DMS79 (cell line): ENCODE measurements around the gene USP5.
"Not testable (repeated sequence)": the region's sequence is repeated elsewhere in the genome, so short reads cannot be mapped to it uniquely, and the experiment has no call there.

Source experiments
- DNase-seq: peaks from one replicate; lab custom pipeline; 2025; lab: John Stamatoyannopoulos, UW

Gene USP5

GRCh38 chr12:6863586-6864321, 11.8 kb downstream of the USP5 start:
- DNase-seq, result no peak

DNA sequence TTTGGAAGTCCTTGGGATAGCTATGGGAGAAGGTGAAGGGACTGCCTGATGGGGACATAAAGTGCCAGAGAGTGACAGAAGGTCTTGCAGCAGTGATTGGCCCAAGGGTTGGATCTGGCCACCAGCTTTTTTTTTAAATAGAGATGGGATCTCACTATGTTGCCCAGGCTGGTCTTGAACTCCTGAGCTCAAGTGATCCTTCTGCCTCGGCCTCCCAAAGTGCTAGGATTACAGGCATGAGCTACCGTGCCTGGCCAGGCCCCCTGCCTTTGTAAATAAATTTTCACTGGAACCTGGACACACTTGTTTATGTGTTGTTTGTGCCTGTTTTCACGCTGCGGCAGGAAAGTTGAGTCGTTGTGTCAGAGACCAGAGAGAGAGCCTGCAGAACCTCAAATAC, 13.4 kb downstream of the USP5 start:
- DNase-seq, result not testable (repeated sequence)

DNA sequence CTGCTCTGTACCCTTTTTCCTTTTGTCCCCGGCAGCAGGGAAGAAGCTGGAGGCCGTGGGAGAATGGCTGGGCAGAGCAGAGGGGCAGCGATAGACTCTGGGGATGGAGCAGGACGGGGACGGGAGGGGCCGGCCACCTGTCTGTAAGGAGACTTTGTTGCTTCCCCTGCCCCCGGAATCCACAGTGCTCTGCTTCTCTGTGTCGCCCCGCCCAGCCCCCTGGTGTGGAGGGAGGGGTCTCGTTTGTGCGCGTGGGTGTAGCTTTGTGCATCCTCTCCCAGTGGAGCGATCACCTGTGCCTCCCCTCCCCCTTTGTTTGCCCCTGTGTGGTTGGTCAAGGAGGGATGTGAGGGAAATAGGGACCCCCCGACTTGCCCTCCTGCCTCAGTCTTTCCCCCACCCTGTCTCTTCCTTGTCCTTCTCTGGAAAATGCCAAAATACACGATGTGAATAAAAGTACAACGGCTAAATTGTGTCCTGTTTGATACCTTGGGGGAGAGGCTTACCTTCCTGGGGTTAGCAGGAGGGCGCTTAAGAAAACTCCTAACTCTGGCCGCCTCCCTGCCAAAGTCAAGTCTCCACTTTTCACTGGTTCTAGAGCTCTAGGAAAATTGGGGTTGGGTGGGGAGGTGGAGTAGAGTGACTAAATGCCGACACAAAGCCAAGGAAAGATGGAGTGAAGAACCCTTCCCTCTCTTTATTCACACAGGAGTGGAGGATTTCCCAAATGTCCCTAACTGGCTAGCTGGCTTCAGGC, 14.4 kb downstream of the USP5 start:
- DNase-seq, result no peak

- DNase-seq, result no peak
Measured at GRCh38 chr12:6866920-6867412, 15.0 kb downstream of the USP5 start.

DNA sequence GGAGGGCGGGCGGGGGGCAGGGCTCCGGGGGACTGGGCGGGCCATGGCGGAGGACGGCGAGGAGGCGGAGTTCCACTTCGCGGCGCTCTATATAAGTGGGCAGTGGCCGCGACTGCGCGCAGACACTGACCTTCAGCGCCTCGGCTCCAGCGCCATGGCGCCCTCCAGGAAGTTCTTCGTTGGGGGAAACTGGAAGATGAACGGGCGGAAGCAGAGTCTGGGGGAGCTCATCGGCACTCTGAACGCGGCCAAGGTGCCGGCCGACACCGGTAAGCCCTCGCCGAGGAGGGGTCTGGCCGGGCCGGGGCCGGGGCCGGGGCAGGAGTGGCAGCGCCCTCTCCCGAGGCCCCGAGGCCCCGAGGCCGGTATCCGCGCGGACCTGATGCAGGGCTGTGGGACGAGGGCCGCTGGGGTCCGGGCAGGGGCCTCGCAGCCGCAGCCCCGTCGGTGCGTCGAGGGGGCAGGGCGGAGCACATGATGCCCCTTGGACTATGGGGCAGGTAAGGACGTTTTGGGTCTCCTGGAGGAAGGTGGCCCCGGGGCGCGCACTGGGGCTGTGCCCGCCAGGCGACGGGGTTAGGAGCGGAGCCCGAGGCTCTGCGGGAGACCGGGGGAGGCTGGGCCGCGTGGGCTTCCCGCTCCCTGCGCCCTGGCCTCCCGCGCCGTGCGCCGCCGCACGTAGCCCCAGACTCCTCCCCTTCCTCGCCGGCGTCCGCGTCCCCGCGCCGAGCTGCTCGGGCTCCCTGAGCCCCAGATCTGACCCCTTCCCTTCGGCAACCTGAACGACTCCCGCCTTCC, 15.7 kb downstream of the USP5 start, which contains the start of gene TPI1:
Gene TPI1 (plus strand): TSS at position 119 of the 798 bp plus-strand sequence. CDS start 36 bp downstream, at position 155.
- DNase-seq, result peak; percentile 27

- DNase-seq, result no peak
Measured at GRCh38 chr12:6868211-6869048, 16.5 kb downstream of the USP5 start.

DNA sequence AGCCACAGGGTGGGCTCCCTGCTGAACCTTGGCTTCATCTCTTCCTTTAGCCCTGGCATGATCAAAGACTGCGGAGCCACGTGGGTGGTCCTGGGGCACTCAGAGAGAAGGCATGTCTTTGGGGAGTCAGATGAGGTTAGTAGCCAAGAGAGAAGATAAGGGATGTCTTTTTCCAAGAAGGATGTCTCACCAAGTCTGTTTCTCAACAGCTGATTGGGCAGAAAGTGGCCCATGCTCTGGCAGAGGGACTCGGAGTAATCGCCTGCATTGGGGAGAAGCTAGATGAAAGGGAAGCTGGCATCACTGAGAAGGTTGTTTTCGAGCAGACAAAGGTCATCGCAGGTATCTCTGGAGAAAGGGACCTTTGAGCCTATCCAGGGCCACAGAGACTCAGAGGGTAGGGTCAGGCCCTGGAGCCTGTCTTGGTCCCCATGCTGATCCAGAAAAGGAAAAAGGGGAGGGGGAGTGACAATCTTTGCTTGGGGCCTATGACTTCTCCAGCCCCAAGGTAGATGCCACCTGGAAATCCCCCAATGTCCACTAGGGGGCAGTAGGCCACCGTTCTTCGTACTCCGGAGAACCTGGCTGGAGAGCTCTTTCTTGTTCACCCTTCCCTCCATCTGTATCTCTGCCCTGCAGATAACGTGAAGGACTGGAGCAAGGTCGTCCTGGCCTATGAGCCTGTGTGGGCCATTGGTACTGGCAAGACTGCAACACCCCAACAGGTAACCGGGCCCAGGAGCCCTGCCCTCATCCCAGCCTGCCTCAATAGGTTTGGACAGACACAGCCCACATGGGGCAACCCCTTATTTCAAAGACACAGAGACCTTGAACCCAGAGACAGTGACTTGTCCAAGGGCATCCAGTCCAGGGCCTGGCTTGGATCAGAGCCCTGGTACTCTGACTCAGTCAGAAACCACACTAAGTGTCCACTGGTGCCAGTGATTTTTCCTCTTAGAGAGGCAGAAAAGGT, 17.4 kb downstream of the USP5 start:
- peak; percentile 69 for DNase-seq

DNA sequence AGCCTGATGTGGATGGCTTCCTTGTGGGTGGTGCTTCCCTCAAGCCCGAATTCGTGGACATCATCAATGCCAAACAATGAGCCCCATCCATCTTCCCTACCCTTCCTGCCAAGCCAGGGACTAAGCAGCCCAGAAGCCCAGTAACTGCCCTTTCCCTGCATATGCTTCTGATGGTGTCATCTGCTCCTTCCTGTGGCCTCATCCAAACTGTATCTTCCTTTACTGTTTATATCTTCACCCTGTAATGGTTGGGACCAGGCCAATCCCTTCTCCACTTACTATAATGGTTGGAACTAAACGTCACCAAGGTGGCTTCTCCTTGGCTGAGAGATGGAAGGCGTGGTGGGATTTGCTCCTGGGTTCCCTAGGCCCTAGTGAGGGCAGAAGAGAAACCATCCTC, 18.4 kb downstream of the USP5 start:
- DNase-seq, result not testable (repeated sequence)

GRCh38 chr12:6871052-6871957, 19.4 kb downstream of the USP5 start:
- no peak for DNase-seq

DNA sequence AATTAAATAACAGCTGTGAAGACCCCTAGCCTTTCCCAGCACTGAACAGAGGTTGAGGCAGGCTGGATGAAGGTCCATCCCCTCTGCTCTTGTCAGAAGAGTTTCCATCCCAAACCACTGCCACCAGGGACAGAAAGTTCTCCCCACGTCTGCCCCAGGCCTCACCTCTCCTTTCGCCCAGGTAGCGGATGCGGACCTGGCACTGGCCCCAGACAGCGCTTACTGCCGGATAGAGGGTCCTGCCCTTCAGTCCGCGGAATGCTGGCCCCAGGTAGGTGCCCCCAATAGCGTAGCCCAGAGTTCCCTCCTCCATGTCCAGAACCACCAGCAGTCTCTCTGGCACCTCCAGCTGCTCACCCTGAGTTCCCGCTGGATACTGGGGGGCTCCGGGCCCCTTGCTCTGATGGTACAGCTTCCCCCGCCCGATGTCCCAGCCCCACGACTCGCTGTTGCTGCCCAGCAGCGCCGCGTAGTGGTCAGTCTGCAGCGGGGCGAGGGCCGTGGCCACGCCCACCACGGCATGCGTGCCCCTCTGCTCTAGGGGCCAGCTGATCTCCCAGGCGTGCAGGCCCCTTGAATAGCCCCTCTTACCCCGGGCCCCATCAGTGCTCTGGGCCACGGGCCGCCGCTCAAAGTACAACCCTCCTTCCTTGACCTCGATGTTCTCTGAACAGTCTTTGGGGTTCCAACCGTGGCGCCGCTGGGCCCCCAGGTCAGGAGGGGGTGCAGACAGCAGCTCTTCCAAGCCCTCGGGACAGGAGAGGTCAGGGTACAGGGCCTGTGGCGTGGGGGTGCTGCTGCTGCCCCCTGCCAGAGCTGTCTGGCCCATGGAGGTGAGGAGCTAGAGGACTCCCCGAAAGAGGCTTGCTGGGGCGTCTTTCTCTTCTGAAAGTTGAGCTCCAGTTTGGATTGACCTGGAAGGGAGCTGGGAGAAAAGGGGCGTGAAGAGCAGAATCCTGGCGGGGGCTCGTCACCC, 20.4 kb downstream of the USP5 start:
- peak; percentile 36 for DNase-seq

DNA sequence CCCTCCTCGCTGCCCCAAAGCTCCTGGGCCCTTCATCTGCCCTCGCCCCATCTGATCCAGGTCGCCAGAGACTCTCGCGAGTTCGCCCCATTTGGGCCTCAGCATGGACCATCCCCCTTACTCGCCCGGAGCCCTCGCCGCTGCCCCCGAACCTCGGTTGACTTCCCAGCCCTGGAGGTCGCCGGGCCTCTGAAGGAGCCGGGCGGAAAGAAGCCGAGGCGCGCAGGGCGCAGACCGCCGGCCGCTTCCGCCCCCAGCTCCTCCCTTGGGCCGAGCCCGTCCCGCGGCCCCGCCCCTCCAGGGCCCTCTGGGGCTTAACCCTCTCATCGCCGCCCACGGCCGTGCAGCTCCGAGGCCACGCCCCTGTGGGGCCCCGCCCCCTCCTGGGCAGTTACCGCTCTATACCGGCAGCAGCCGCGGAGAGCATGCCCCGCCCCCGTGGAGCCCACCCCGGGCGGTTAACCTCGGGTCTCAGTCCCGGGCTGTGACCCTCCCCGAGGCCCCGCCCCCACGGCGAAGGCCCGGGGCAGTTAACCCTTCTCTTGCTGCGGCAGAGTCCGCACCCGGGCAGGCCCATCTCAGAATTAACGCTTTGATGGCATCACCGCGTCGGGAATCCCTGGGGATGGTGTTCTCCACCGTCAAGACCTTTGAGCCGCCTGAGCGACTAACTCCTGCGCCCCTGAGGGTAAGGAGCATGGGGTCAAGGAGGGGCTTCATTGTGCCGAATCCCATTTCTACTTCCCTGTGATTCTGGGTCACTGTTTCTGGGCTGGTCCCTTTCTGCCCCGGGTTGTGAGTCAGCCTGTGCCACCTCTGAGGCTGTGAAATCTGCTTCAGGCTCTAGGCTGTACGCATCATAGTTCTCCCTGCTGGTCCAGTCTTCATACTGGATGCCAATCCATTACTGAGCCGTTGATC, 21.4 kb downstream of the USP5 start, which contains the start of gene SPSB2:
Gene SPSB2 (minus strand): TSS at position 210 of the 921 bp plus-strand sequence. CDS start 402 bp downstream, outside the sequence.
- DNase-seq, result peak; percentile 93

- not testable (repeated sequence) for DNase-seq
Measured at GRCh38 chr12:6874015-6874368, 22.0 kb downstream of the USP5 start.

- not testable (repeated sequence) for DNase-seq
Measured at GRCh38 chr12:6879824-6880223, 27.9 kb downstream of the USP5 start.

DNA sequence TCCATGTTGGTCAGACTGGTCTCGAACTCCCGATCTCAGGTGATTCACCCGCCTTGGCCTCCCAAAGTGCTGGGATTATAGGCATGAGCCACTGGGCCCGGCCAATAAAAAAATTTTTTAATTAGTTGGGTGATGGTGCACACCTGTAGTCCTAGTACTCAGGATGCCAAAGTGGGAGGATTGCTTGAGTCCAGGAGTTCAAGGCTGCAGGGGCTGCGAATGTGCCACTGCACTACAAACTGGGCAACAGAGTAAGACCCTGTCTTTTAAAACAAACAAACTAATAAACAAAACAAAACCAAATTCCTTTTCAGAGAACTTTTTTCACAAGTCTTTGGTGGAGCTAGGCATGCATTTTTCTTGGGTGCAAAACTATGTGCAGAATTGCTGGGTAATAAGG, 31.3 kb downstream of the USP5 start:
- DNase-seq, result no peak

DNA sequence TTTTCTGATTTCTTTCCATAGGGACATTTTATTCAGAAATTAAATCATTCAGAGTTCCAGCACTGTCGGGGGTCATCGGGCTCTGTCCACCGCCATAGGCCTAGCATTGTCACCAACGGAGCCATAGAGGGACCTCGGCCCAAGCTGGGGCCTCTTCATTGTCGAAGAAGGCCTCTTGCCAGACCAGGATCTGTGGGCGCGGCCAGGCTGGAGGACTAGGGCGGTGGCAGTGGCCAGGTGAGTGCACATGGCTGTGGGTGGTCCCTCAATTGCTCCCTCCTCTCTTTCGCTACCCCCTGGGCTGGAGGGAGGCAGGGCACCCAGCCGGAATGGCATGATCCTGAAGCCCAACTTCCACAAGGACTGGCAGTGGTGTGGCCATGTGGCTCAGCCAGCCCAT, 31.7 kb downstream of the USP5 start:
- no peak for DNase-seq

DNA sequence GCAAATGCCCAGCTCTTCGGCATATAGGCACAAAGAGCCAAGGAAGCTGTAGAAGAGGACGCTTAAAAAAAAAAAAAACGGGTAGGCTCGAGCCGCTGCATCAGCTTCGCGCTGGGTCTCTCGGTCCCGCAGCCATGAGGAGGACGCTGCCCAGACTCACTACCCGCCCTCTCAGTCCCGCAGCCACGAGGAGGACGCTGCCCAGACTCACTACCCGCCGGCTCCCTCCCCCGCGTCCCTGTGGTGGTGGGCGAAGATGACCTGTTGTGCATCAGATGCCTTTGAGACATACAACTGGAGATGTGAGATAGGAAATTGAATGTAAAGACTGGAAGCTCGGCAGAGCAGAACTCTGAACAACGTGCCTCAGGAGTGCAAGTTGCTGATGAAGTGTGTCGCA, 32.6 kb downstream of the USP5 start:
- no peak for DNase-seq
